OCI-LY7 (cell line): ENCODE results near the gene NHLRC2. TPM values are rescaled to one million over a fixed set of nuclear protein-coding genes. Genes with fewer than 3 reads are reported as not detected.

Experiments
- BruUV-seq: library from RNA; stranded (reverse); fragments of 400-500 nt; replicated peaks from 2 replicates; lab custom pipeline; 2021; lab: Mats Ljungman, UMichigan
- CTCF ChIA-PET: fragments of 300-600 bp; sonication (Branson Sonifier 250); formaldehyde crosslinking; loops from one replicate; lab custom pipeline; 2022; ENCODE audit warnings: antibody characterized with exemption; ENCODE audit not compliant: unreplicated experiment; lab: Charles Lee
- POLR2A ChIA-PET: fragments of 300-600 bp; sonication (Branson Sonifier 250); formaldehyde crosslinking; loops from one replicate; lab custom pipeline; 2022; ENCODE audit warnings: antibody characterized with exemption; lab: Charles Lee
- DNase-seq: peaks from one replicate; pipeline ENCODE4 v3.0.0-alpha.2; 2015; ENCODE audit warnings: low spot score
- H2AFZ ChIP-seq: fragments of 200-600 bp; sonication (generic), shearing (Covaris generic); 2 replicates; pipeline ENCODE4 v1.6.1; 2014; ENCODE audit warnings: mild to moderate bottlenecking, antibody characterized with exemption, low read length, moderate library complexity
- H3K27ac ChIP-seq: fragments of 200-600 bp; sonication (generic); 2 replicates; pipeline ENCODE4 v1.5.1; 2014; ENCODE audit warnings: mixed run types, low read depth, mild to moderate bottlenecking, moderate library complexity, low read length, inconsistent platforms; ENCODE audit not compliant: poor library complexity, severe bottlenecking
- H3K36me3 ChIP-seq: fragments of 200-600 bp; sonication (generic); 2 replicates; pipeline ENCODE4 v1.6.1; 2014; ENCODE audit warnings: mild to moderate bottlenecking, antibody characterized with exemption, low read length, moderate library complexity, mixed read lengths; ENCODE audit not compliant: insufficient read depth
- H3K4me1 ChIP-seq: fragments of 200-600 bp; sonication (generic); 2 replicates; pipeline ENCODE4 v1.5.1; 2014; ENCODE audit warnings: mild to moderate bottlenecking, low read length; ENCODE audit not compliant: insufficient read depth, poor library complexity, severe bottlenecking
- H3K4me2 ChIP-seq: fragments of 200-600 bp; sonication (generic); 2 replicates; pipeline ENCODE4 v1.6.1; 2014; ENCODE audit warnings: mild to moderate bottlenecking, low read length
- H3K4me3 ChIP-seq: fragments of 200-600 bp; sonication (generic); 2 replicates; pipeline ENCODE4 v1.5.1; 2014; ENCODE audit warnings: mild to moderate bottlenecking, low read depth, low read length; ENCODE audit not compliant: poor library complexity, severe bottlenecking
- H3K79me2 ChIP-seq: fragments of 200-600 bp; sonication (generic); 2 replicates; pipeline ENCODE4 v1.6.1; 2016; ENCODE audit warnings: low read depth, mild to moderate bottlenecking, low read length, moderate library complexity, mixed read lengths; ENCODE audit not compliant: insufficient read depth
- H3K9me2 ChIP-seq: fragments of 200-600 bp; sonication (generic); 2 replicates; pipeline ENCODE4 v1.6.1; 2016; ENCODE audit warnings: mild to moderate bottlenecking, low read length, mixed read lengths; ENCODE audit not compliant: insufficient read depth
- H3K9me3 ChIP-seq: fragments of 200-600 bp; sonication (generic); 2 replicates; pipeline ENCODE4 v1.6.1; 2014; ENCODE audit warnings: mild to moderate bottlenecking, mixed run types, low read length, mixed read lengths
- H4K20me1 ChIP-seq: fragments of 200-600 bp; sonication (generic); 2 replicates; pipeline ENCODE4 v1.6.1; 2014; ENCODE audit warnings: mild to moderate bottlenecking, antibody characterized with exemption, low read length, moderate library complexity, mixed read lengths; ENCODE audit not compliant: insufficient read depth
- EZH2phosphoT487 ChIP-seq: fragments of 200-600 bp; sonication (generic); IDR thresholded peaks from 2 replicates; pipeline ENCODE4 v1.6.1; 2018; ENCODE audit warnings: low read depth, borderline replicate concordance, mild to moderate bottlenecking, mixed run types, antibody characterized with exemption, low read length, moderate library complexity, mixed read lengths
- intact Hi-C: fragments of 100-400 bp; cut with micrococcal nuclease; formaldehyde crosslinking; loops from one replicate; pipeline ENCODE4 v1.10.0; 2022; ENCODE audit not compliant: unreplicated experiment
- total RNA-seq, 2 experiments: library from RNA; depleted of rRNA in 1 of 2; stranded (reverse); fragments of >200 nt in 1 of 2; shearing (Covaris generic) in 1 of 2; gene quantifications; 2 replicates each; pipeline ENCODE4 v1.2.3, GENCODE V29; 2014 to 2022
- TF ChIP-seq, protein P1 (sequence below): fragments of 200-600 bp; sonication (generic); conservative IDR thresholded peaks from 2 replicates; pipeline ENCODE4 v1.5.1; 2014; ENCODE audit warnings: mild to moderate bottlenecking, antibody characterized with exemption, low read length, moderate library complexity, mixed read lengths

The NHLRC2 gene
- total RNA-seq, 2 experiments from 2014 or later, result 28.6 to 44.5 TPM

DNA sequence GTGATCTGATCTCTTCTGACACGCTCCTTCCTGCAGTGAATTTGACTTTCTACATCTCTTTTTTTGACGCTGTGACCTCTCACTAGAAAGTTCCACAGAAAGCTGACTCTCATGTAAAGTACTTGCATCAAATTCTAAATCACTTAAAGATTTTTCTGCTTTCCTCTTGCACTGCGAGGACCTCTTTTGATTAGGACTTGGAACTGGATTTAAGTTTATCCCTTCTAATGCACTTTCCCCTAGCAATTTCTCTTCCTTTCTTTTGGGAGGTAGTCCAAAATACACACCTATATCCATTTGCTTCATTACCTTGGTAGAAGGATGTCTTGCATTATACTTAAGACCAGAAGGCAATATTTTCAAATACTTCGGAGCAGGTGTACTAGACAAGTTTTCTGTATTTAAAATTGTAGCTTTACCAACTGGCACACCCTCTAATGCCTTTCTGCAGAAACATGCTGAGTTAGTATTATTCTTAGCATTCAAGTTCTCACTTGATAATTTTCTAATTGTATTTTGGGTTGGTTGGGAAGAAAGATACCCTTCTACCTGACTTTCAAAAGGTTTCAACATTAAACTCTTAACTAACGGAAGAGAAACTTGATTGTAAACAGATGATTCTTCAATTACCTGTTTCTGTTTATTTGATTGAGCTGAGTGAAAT is 5.2 kb upstream of the NHLRC2 start:
- POLR2A ChIA-PET, result interaction anchor here (0.6 to 1.7 kb wide), 9 partner anchors 8 to 966 kb away, joined by 3 to 12 read pairs (median 4); no protein-coding TSS in a partner anchor
- CTCF ChIA-PET, result no interaction called here

DNA sequence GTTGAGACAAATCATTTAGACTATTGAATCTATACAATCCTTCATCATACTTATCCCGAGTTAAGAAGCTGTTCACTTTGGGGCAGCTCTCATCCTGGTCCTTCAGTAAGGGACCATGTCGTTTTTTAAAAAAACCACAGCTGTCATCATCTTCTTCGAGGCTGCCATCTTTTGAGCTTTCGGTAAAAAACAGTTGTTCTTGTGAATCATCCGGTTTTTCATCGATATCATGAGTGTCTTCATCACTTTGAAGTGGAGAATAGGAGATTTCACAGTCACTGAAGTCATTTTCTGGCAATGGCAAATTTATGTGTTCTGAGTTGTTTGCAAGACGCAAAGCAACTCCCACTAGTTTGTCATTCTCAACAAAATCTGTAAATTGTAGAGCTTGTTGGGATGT is 4.5 kb upstream of the NHLRC2 start:
- Histone ChIP-seq H3K4me2 (peak overlapping the region; percentile 98), H2AFZ (no peak overlapping the region), H4K20me1 (no peaks in the 10 kb centered on the region), H3K9me3 (no peaks in the 10 kb centered on the region), H3K9me2 (no peaks in the 10 kb centered on the region), H3K27ac (no peak overlapping the region), H3K4me1 (peaks cover 66% of the 10 kb centered on the region), H3K4me3 (peak overlapping the region; percentile 98), H3K79me2 (peaks cover 54% of the 10 kb centered on the region; the same call in 1 of the 2 replicates), H3K36me3 (peaks cover 32% of the 10 kb centered on the region)
- intact Hi-C loops, result loop anchor here (5.0 to 10.0 kb wide), 2 partner anchors 247 to 675 kb away; no protein-coding TSS in a partner anchor
- no peak for TF ChIP-seq EZH2phosphoT487
- TF ChIP-seq, protein P1, sequence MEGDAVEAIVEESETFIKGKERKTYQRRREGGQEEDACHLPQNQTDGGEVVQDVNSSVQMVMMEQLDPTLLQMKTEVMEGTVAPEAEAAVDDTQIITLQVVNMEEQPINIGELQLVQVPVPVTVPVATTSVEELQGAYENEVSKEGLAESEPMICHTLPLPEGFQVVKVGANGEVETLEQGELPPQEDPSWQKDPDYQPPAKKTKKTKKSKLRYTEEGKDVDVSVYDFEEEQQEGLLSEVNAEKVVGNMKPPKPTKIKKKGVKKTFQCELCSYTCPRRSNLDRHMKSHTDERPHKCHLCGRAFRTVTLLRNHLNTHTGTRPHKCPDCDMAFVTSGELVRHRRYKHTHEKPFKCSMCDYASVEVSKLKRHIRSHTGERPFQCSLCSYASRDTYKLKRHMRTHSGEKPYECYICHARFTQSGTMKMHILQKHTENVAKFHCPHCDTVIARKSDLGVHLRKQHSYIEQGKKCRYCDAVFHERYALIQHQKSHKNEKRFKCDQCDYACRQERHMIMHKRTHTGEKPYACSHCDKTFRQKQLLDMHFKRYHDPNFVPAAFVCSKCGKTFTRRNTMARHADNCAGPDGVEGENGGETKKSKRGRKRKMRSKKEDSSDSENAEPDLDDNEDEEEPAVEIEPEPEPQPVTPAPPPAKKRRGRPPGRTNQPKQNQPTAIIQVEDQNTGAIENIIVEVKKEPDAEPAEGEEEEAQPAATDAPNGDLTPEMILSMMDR, result no peak
- BruUV-seq, result no TSS peak
- ChIA-PET CTCF (no interaction called here), POLR2A (interaction anchor here (0.6 to 1.7 kb wide), 9 partner anchors 9 to 966 kb away, joined by 3 to 8 read pairs (median 4); no protein-coding TSS in a partner anchor)
- DNase-seq, result no peak

More for the DNA sequence above, 5.2 kb upstream of the NHLRC2 start:
- Histone ChIP-seq H3K9me3 (no peaks in the 10 kb centered on the region), H4K20me1 (no peaks in the 10 kb centered on the region), H3K27ac (no peak overlapping the region), H3K4me1 (peaks cover 66% of the 10 kb centered on the region), H3K36me3 (peaks cover 39% of the 10 kb centered on the region), H2AFZ (no peak overlapping the region), H3K9me2 (no peaks in the 10 kb centered on the region), H3K79me2 (peaks cover 49% of the 10 kb centered on the region; the same call in 1 of the 2 replicates), H3K4me2 (peak overlapping the region; percentile 98), H3K4me3 (no peak overlapping the region)
- no peak for DNase-seq
- BruUV-seq, result no TSS peak
- no peak for TF ChIP-seq EZH2phosphoT487
- TF ChIP-seq, protein P1, result no peak
- intact Hi-C loops, result no loop called here
